Measurements from ENCODE around the gene CEP41. TPM values are rescaled to one million over a fixed set of nuclear protein-coding genes. Genes with fewer than 3 reads are reported as not detected.

Gene CEP41
- total and polyA plus RNA-seq, 11 donors = 1.7 to 11.4 (median 4.1) TPM

GRCh38 chr7:130372402-130373165 lies 68.2 kb downstream of the CEP41 start:
- H3K4me3 ChIP-seq = no peak overlapping the region
- intact Hi-C loops (cut with DNase I) = no loop called here
- ATAC-seq = no peak
- WGBS, 4 donors = 88 to 91% (median 89%) methylated on average over 11 of the region's 11 CpGs
- H3K36me3 ChIP-seq = no peaks in the 10 kb centered on the region
- TF ChIP-seq POLR2A (IDR thresholded peaks at IDR 0.05) (no peak), CTCF (IDR thresholded peaks at IDR 0.05) (no peak)
- H3K27ac ChIP-seq = peak overlapping the region in 10 of 12 donors; percentile 64 to 91 (median 82)
- H3K9me3 ChIP-seq = peaks cover 0 to 7% (median 0%) of the 10 kb centered on the region in 12 donors
- no peak for DNase-seq
- H3K4me1 ChIP-seq = peaks cover 0 to 54% (median 15%) of the 10 kb centered on the region in 12 donors
- H3K27me3 ChIP-seq = no peaks in the 10 kb centered on the region

DNA sequence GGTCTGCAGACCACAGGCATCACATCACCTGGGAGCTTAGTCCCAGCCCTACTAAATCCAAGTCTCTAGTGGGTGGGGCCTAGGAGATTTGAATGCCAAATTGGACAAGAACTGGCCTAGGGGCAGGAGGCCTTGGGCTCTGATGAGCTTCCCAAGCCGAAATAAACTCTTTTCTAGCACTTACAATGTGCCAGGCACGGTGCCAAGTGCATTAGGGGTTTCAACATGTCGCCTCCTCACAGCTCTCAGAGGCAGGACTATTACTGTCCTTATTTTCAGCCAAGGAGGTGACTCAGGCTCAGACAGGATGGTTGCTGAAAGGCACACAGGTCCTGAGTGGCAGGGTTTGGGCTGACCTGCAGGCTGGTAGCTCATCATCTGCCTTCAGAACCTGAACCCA lies 69.8 kb downstream of the CEP41 start:
- 82 to 90% (median 84%) methylated on average over 3 of the region's 3 CpGs for WGBS, 4 donors
- no peak overlapping the region for H3K4me3 ChIP-seq
- H3K27ac ChIP-seq = peak overlapping the region in 3 of 12 donors; percentile 9 to 90 (median 19)
- no peak for DNase-seq
- no peak for ATAC-seq
- intact Hi-C loops (cut with DNase I) = no loop called here
- TF ChIP-seq CTCF (IDR thresholded peaks at IDR 0.05) (no peak), POLR2A (IDR thresholded peaks at IDR 0.05) (no peak)
- no peaks in the 10 kb centered on the region for H3K27me3 ChIP-seq
- no peaks in the 10 kb centered on the region for H3K36me3 ChIP-seq
- H3K4me1 ChIP-seq = peaks cover 0 to 54% (median 15%) of the 10 kb centered on the region in 12 donors
- H3K9me3 ChIP-seq = peaks cover 0 to 1% (median 0%) of the 10 kb centered on the region in 12 donors

- DNase-seq = no peak
- Histone ChIP-seq H3K9me3 (no peaks in the 10 kb centered on the region), H3K27ac (peak overlapping the region in 2 of 12 donors; percentile 43 to 61), H3K4me3 (no peak overlapping the region), H3K36me3 (no peaks in the 10 kb centered on the region), H3K4me1 (peaks cover 0 to 54% (median 15%) of the 10 kb centered on the region in 12 donors), H3K27me3 (no peaks in the 10 kb centered on the region)
- no peak for ATAC-seq
- no peak for TF ChIP-seq POLR2A (IDR thresholded peaks at IDR 0.05)
- no peak for TF ChIP-seq CTCF (IDR thresholded peaks at IDR 0.05)
- intact Hi-C loops (cut with DNase I) = no loop called here
- 61 to 82% (median 74%) methylated on average over 3 of the region's 3 CpGs for WGBS, 4 donors
Observed at GRCh38 chr7:130369831-130370550, 70.8 kb downstream of the CEP41 start.

DNA sequence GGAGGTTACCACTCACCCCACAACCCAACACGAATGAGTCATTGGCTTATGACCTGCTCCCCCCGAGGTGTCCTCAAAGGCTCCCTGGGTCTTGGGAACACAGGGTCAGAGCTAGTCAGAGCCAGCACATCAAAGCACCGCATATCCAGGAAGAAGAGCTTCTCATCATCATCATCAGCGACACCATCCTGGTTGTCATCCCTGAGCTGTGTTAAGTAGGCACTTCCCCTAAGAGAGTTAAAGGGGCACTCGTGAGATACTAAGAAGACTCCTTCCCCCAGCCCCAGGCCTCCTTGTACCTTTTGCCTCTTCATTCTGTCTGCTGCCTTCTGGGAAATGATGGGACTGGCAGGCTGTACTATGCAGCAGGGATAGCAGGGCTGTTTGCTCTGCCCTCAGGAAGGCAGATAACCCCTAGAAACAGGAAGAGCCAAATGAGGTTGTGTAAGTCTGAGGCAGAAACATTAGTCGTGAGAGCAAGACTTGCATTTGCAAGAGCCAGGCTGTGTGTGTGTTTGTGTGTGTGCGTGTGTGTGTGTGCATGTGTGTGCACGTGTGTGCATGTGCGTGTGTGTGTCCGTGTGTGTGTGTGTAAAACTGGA lies 71.6 kb downstream of the CEP41 start:
- Histone ChIP-seq H3K36me3 (no peaks in the 10 kb centered on the region), H3K4me1 (peaks cover 0 to 51% (median 15%) of the 10 kb centered on the region in 12 donors), H3K9me3 (no peaks in the 10 kb centered on the region), H3K4me3 (no peak overlapping the region), H3K27me3 (no peaks in the 10 kb centered on the region), H3K27ac (peak overlapping the region in 2 of 12 donors; percentile 43 to 61)
- TF ChIP-seq CTCF (IDR thresholded peaks at IDR 0.05) (no peak), POLR2A (IDR thresholded peaks at IDR 0.05) (no peak)
- intact Hi-C loops (cut with DNase I) = no loop called here
- no peak for DNase-seq
- ATAC-seq = peak in 2 of 4 donors; percentile 28 to 63
- WGBS, 4 donors = 48 to 55% (median 55%) methylated on average over 10 of the region's 10 CpGs

Data from heart left ventricle (tissue), 16 donors.